IMR-90 (cell line): ENCODE results near the gene ESR1. TPM values are rescaled to one million over a fixed set of nuclear protein-coding genes. Genes with fewer than 3 reads are reported as not detected.

Experiments
- ATAC-seq: fragments of 200-7000 bp; cut with Tn5 transposase; 2 replicates; pipeline ENCODE4 v1.9.1; 2020; ENCODE audit warnings: low read depth, mild to moderate bottlenecking, moderate library complexity
- BruUV-seq: library from RNA; stranded (reverse); fragments of 400-500 nt; replicated peaks from 2 replicates; lab custom pipeline; 2021; lab: Mats Ljungman, UMichigan
- CTCF ChIA-PET: fragments of 300-600 bp; formaldehyde crosslinking; extraction: SDS; loops from one replicate; lab custom pipeline; 2021; ENCODE audit warnings: antibody characterized with exemption; lab: Yijun Ruan, JAX
- POLR2A ChIA-PET: fragments of 300-600 bp; sonication (Branson Sonifier 250); formaldehyde crosslinking; loops from one replicate; lab custom pipeline; 2022; ENCODE audit warnings: antibody characterized with exemption; ENCODE audit not compliant: unreplicated experiment; lab: Charles Lee
- DNase-seq: peaks from one replicate; pipeline ENCODE4 v3.0.0; 2013
- H2AFZ ChIP-seq: replicated peaks from 2 replicates; pipeline ENCODE3; 2013; ENCODE audit warnings: low read length, mild to moderate bottlenecking; ENCODE audit not compliant: poor library complexity
- H2AK5ac ChIP-seq: 2 replicates; pipeline ENCODE4 v1.6.1; 2013; ENCODE audit warnings: low read depth, low read length, inconsistent platforms
- H2AK9ac ChIP-seq: replicated peaks from 2 replicates; pipeline ENCODE3; 2013; ENCODE audit warnings: mild to moderate bottlenecking, low read depth, low read length, moderate library complexity; ENCODE audit not compliant: poor library complexity
- H2BK120ac ChIP-seq: 2 replicates; pipeline ENCODE4 v1.6.1; 2013; ENCODE audit warnings: low read depth, low read length, inconsistent platforms
- H2BK15ac ChIP-seq: 3 replicates; pipeline ENCODE4 v1.6.1; 2013; ENCODE audit warnings: low read depth, low read length, inconsistent platforms
- H2BK20ac ChIP-seq: 2 replicates; pipeline ENCODE4 v1.6.1; 2013; ENCODE audit warnings: low read depth, mild to moderate bottlenecking, inconsistent platforms, low read length, moderate library complexity
- H2BK5ac ChIP-seq: 2 replicates; pipeline ENCODE4 v1.6.1; 2013; ENCODE audit warnings: mild to moderate bottlenecking, low read depth, low read length, inconsistent platforms; ENCODE audit not compliant: poor library complexity, severe bottlenecking
- H3K14ac ChIP-seq: replicated peaks from 2 replicates; pipeline ENCODE4 v1.6.1; 2013; ENCODE audit warnings: low read depth, low read length, inconsistent platforms
- H3K18ac ChIP-seq: 2 replicates; pipeline ENCODE4 v1.6.1; 2013; ENCODE audit warnings: low read depth, low read length, control low read depth
- H3K23ac ChIP-seq: 2 replicates; pipeline ENCODE4 v1.6.1; 2013; ENCODE audit warnings: low read depth, low read length, inconsistent platforms
- H3K27ac ChIP-seq: 2 replicates; pipeline ENCODE4 v1.5.1; 2013; ENCODE audit warnings: mild to moderate bottlenecking, control low read depth, low read length; ENCODE audit not compliant: insufficient read depth
- H3K27me3 ChIP-seq: 2 replicates; pipeline ENCODE4 v1.6.1; 2013; ENCODE audit warnings: low read length; ENCODE audit not compliant: control insufficient read depth, insufficient read depth
- H3K36me3 ChIP-seq: 2 replicates; pipeline ENCODE4 v1.6.1; 2013; ENCODE audit warnings: low read length, mixed read lengths; ENCODE audit not compliant: control insufficient read depth, insufficient read depth
- H3K4ac ChIP-seq: 2 replicates; pipeline ENCODE4 v1.6.1; 2013; ENCODE audit warnings: low read depth, low read length, inconsistent platforms
- H3K4me1 ChIP-seq: 2 replicates; pipeline ENCODE4 v1.6.1; 2013; ENCODE audit warnings: low read length, mixed read lengths; ENCODE audit not compliant: control insufficient read depth, insufficient read depth
- H3K4me2 ChIP-seq: 2 replicates; pipeline ENCODE4 v1.6.1; 2013; ENCODE audit warnings: low read depth, mild to moderate bottlenecking, control low read depth, low read length, moderate library complexity
- H3K4me3 ChIP-seq: 2 replicates; pipeline ENCODE4 v1.5.1; 2013; ENCODE audit warnings: low read depth, mild to moderate bottlenecking, control low read depth, low read length, moderate library complexity; ENCODE audit not compliant: insufficient read depth
- H3K56ac ChIP-seq: 2 replicates; pipeline ENCODE4 v1.6.1; 2013; ENCODE audit warnings: low read length, inconsistent platforms; ENCODE audit not compliant: insufficient read depth; ENCODE audit errors: extremely low read depth
- H3K79me1 ChIP-seq, 2 experiments: 2 replicates each; pipeline ENCODE4 v1.6.1; 2013; ENCODE audit warnings: low read length in 2 of 2, inconsistent platforms in 1 of 2, low read depth in 1 of 2
- H3K9ac ChIP-seq: 2 replicates; pipeline ENCODE4 v1.6.1; 2013; ENCODE audit warnings: low read depth, low read length, control low read depth
- H3K9me1 ChIP-seq: 2 replicates; pipeline ENCODE4 v1.6.1; 2013; ENCODE audit warnings: low read length, inconsistent platforms; ENCODE audit not compliant: insufficient read depth
- H3K9me3 ChIP-seq: 2 replicates; pipeline ENCODE4 v1.6.1; 2013; ENCODE audit warnings: low read length; ENCODE audit not compliant: control insufficient read depth, insufficient read depth
- H4K20me1 ChIP-seq: 2 replicates; pipeline ENCODE4 v1.6.1; 2013; ENCODE audit warnings: low read length, inconsistent platforms; ENCODE audit not compliant: insufficient read depth
- H4K5ac ChIP-seq: 2 replicates; pipeline ENCODE4 v1.6.1; 2013; ENCODE audit warnings: mild to moderate bottlenecking, low read depth, low read length, control low read depth
- H4K8ac ChIP-seq, 2 experiments: 2 replicates each; pipeline ENCODE4 v1.6.1; 2013; ENCODE audit warnings: low read depth in 2 of 2, low read length in 2 of 2, control low read depth in 1 of 2, inconsistent platforms in 1 of 2
- H4K91ac ChIP-seq: 2 replicates; pipeline ENCODE4 v1.6.1; 2013; ENCODE audit warnings: low read depth, low read length, inconsistent platforms; ENCODE audit not compliant: insufficient read depth
- CEBPB ChIP-seq: IDR thresholded peaks from 2 replicates; pipeline ENCODE4 v1.6.1; 2012; ENCODE audit warnings: low read depth, low read length, improper control_type of control experiment
- CHD1 ChIP-seq: IDR thresholded peaks from 2 replicates; pipeline ENCODE4 v1.6.1; 2012; ENCODE audit warnings: low read depth, low read length, improper control_type of control experiment
- ELK1 ChIP-seq: fragments of 150-350 bp; IDR thresholded peaks from 2 replicates; pipeline ENCODE4 v1.6.1; 2016; ENCODE audit warnings: low read depth, mild to moderate bottlenecking, low read length, moderate library complexity, borderline replicate concordance
- FOS ChIP-seq: fragments of 150-350 bp; IDR thresholded peaks from 2 replicates; pipeline ENCODE4 v1.6.1; 2016; ENCODE audit warnings: low read depth, low read length
- MXI1 ChIP-seq: IDR thresholded peaks from 2 replicates; pipeline ENCODE4 v1.6.1; 2012; ENCODE audit warnings: low read depth, mild to moderate bottlenecking, low read length, moderate library complexity, borderline replicate concordance
- NFE2L2 ChIP-seq: fragments of 150-350 bp; IDR thresholded peaks from 2 replicates; pipeline ENCODE4 v1.6.1; 2016; ENCODE audit warnings: low read depth, mild to moderate bottlenecking, low read length
- POLR2A ChIP-seq: IDR thresholded peaks from 2 replicates; pipeline ENCODE4 v1.6.1; 2012; ENCODE audit warnings: mild to moderate bottlenecking, low read depth, low read length
- RCOR1 ChIP-seq: IDR thresholded peaks from 2 replicates; pipeline ENCODE4 v1.6.1; 2012; ENCODE audit warnings: mild to moderate bottlenecking, low read length, improper control_type of control experiment; ENCODE audit not compliant: insufficient replicate concordance
- RFX5 ChIP-seq: IDR thresholded peaks from 2 replicates; pipeline ENCODE4 v1.8.0; 2012; ENCODE audit warnings: low read depth, mild to moderate bottlenecking, low read length, moderate library complexity
- SMC3 ChIP-seq: fragments of 150-350 bp; IDR thresholded peaks from 2 replicates; pipeline ENCODE4 v1.6.1; 2016; ENCODE audit warnings: low read depth, mild to moderate bottlenecking, antibody characterized with exemption, low read length, moderate library complexity
- USF2 ChIP-seq: fragments of 150-350 bp; IDR thresholded peaks from 2 replicates; pipeline ENCODE4 v1.6.1; 2017; ENCODE audit warnings: mild to moderate bottlenecking, antibody characterized with exemption, low read length, low read depth
- dilution Hi-C: fragments of 300-500 bp; cut with HindIII; formaldehyde crosslinking; loops from one replicate; pipeline ENCODE4 v1.14.3; 2018; ENCODE audit warnings: low sequenced_read_pairs; ENCODE audit not compliant: unreplicated experiment
- in situ Hi-C: fragments of 300-500 bp; cut with MboI; formaldehyde crosslinking; loops from 3 replicates; pipeline ENCODE4 v1.14.3; 2019; ENCODE audit warnings: low sequenced_read_pairs, inconsistent platforms, mixed read lengths
- intact Hi-C: fragments of 100-400 bp; cut with micrococcal nuclease; formaldehyde crosslinking; loops from 2 replicates; pipeline ENCODE4 v1.10.0; 2022
- polyA plus RNA-seq, 3 experiments: library from polyadenylated mRNA; depleted of rRNA; stranded (reverse); fragments of >200 nt; gene quantifications; 2 replicates each; pipeline ENCODE4 v1.2.3, GENCODE V29; 2012; ENCODE audit warnings: low replicate concordance in 1 of 3
- total RNA-seq: library from RNA; depleted of rRNA; stranded (reverse); fragments of >200 nt; gene quantifications from 2 replicates; pipeline ENCODE4 v1.2.3, GENCODE V29; 2012

Gene ESR1
- total and polyA plus RNA-seq, 2 of the 4 experiments (the other 2 are of a cell fraction): not detected

GRCh38 chr6:152048921-152049320 is 241.4 kb downstream of the ESR1 start:
- H4K5ac ChIP-seq: no peak overlapping the region
- H3K14ac ChIP-seq: no peak overlapping the region
- no peak overlapping the region for H3K4me2 ChIP-seq
- H4K8ac ChIP-seq: no peak overlapping the region
- CTCF ChIA-PET: no interaction called here
- H2BK120ac ChIP-seq: no peak overlapping the region
- H3K18ac ChIP-seq: no peak overlapping the region
- H3K23ac ChIP-seq: no peak overlapping the region
- POLR2A ChIA-PET: no interaction called here
- no peaks in the 10 kb centered on the region for H3K9me3 ChIP-seq
- intact Hi-C loops: no loop called here
- H3K9ac ChIP-seq: no peak overlapping the region
- no peak overlapping the region for H3K56ac ChIP-seq
- H4K20me1 ChIP-seq: no peaks in the 10 kb centered on the region
- TF ChIP-seq MXI1: no peak
- TF ChIP-seq RFX5: no peak
- TF ChIP-seq FOS: no peak
- no peak for TF ChIP-seq ELK1
- TF ChIP-seq CHD1: no peak
- no peak for TF ChIP-seq USF2
- no peak for TF ChIP-seq NFE2L2
- no peak for TF ChIP-seq POLR2A
- TF ChIP-seq RCOR1: no peak
- no peak for TF ChIP-seq CEBPB
- no peak for TF ChIP-seq SMC3
- H2AFZ ChIP-seq: no peak overlapping the region
- H2AK9ac ChIP-seq: no peak overlapping the region
- no peaks in the 10 kb centered on the region for H3K79me1 ChIP-seq
- dilution Hi-C loops: no loop called here
- no peaks in the 10 kb centered on the region for H3K36me3 ChIP-seq
- ATAC-seq (no peak), DNase-seq (no peak)
- no peak overlapping the region for H3K4me3 ChIP-seq
- no peak overlapping the region for H2BK20ac ChIP-seq
- H2BK5ac ChIP-seq: no peak overlapping the region
- BruUV-seq: no TSS peak
- H4K91ac ChIP-seq: no peak overlapping the region
- no peak overlapping the region for H3K4ac ChIP-seq
- H3K9me1 ChIP-seq: no peaks in the 10 kb centered on the region
- no peak overlapping the region for H2AK5ac ChIP-seq
- no peaks in the 10 kb centered on the region for H3K4me1 ChIP-seq
- no peak overlapping the region for H3K27ac ChIP-seq
- no peak overlapping the region for H2BK15ac ChIP-seq
- in situ Hi-C loops: no loop called here
- no peaks in the 10 kb centered on the region for H3K27me3 ChIP-seq
